GM12875 (cell line): ENCODE data around the gene SPACA7.

Experiments used
- H3K4me3 ChIP-seq: one replicate; pipeline ENCODE4 v1.5.1; 2011; ENCODE audit warnings: low read depth, low read length, control low read depth
- TF ChIP-seq, protein P1 (sequence below): IDR thresholded peaks from 2 replicates; pipeline ENCODE4 v1.5.1; 2011; ENCODE audit warnings: low read depth, mild to moderate bottlenecking, control low read depth, inconsistent platforms, low read length, moderate library complexity, borderline replicate concordance; ENCODE audit not compliant: insufficient read depth

The SPACA7 gene

DNA sequence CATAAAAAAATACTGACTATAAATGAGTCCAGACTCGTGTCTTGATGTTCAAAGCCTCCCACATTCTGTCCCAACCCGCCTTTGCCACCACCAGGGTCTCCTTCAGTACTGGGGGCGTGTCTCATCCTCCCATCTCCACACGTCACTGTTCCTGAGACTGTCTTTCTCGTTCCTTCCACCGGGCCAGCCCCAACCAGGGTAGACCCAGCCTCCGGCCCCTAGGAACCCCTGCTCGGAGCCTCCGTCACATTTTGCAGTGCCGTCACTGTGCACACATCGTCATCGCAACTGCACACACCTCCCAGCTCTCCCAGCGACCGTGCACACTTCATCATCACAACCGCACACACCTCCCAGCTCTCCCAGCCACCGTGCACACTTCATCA, 73.4 kb downstream of the SPACA7 start:
- TF ChIP-seq, protein P1, sequence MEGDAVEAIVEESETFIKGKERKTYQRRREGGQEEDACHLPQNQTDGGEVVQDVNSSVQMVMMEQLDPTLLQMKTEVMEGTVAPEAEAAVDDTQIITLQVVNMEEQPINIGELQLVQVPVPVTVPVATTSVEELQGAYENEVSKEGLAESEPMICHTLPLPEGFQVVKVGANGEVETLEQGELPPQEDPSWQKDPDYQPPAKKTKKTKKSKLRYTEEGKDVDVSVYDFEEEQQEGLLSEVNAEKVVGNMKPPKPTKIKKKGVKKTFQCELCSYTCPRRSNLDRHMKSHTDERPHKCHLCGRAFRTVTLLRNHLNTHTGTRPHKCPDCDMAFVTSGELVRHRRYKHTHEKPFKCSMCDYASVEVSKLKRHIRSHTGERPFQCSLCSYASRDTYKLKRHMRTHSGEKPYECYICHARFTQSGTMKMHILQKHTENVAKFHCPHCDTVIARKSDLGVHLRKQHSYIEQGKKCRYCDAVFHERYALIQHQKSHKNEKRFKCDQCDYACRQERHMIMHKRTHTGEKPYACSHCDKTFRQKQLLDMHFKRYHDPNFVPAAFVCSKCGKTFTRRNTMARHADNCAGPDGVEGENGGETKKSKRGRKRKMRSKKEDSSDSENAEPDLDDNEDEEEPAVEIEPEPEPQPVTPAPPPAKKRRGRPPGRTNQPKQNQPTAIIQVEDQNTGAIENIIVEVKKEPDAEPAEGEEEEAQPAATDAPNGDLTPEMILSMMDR, result no peak
- no peak overlapping the region for H3K4me3 ChIP-seq

DNA sequence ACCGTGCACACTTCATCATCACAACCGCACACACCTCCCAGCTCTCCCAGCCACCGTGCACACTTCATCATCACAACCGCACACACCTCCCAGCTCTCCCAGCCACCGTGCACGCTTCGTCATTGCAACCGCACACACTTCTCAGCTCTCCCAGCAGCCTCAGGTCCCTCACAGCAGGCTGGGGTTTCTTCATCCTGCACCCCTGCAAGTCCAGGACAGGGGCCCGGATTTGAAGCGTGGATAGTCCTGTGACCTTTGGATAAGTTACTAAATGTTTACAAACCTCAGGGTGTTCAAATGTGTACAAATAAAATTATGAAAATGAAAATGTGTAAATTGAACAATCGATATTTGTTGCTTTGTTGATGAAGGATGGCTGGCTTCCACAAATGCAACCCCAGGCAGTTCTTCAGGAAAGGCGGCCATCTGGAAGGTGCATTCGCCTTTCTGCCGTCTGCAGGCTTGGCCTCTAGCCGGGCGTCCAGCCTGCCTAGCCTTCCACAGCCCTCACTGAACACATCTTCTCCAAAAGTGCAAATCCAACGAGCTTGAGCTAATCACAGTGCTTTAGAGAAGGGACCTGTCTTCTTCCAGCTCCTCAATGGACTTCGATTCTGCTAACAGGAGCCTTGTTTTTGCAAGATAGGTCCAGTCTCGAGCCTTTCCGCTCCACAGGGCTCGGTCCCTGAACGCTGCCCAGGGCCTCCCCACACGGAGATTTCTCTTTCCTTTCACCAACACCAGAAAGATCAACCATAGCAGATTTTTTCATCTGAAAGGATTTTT, 74.2 kb downstream of the SPACA7 start:
- H3K4me3 ChIP-seq, result no peak overlapping the region
- TF ChIP-seq, protein P1, result no peak

DNA sequence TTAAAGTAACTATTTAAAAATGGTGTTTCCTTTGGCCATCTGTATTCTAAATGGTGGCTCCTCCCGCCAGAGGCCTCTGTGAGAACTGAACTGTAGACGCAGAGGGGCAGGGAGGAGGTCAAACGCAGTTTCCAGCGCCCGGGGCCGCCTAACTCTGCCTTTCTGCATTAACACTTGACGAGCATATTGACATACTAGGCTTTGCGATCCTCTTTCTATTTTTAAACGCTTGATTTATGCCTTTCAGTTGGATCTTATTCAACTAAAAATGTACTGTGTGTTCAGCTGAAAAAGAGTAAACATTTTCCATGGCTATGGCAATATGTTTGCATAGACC, 74.7 kb downstream of the SPACA7 start:
- TF ChIP-seq, protein P1, result no peak
- no peak overlapping the region for H3K4me3 ChIP-seq

DNA sequence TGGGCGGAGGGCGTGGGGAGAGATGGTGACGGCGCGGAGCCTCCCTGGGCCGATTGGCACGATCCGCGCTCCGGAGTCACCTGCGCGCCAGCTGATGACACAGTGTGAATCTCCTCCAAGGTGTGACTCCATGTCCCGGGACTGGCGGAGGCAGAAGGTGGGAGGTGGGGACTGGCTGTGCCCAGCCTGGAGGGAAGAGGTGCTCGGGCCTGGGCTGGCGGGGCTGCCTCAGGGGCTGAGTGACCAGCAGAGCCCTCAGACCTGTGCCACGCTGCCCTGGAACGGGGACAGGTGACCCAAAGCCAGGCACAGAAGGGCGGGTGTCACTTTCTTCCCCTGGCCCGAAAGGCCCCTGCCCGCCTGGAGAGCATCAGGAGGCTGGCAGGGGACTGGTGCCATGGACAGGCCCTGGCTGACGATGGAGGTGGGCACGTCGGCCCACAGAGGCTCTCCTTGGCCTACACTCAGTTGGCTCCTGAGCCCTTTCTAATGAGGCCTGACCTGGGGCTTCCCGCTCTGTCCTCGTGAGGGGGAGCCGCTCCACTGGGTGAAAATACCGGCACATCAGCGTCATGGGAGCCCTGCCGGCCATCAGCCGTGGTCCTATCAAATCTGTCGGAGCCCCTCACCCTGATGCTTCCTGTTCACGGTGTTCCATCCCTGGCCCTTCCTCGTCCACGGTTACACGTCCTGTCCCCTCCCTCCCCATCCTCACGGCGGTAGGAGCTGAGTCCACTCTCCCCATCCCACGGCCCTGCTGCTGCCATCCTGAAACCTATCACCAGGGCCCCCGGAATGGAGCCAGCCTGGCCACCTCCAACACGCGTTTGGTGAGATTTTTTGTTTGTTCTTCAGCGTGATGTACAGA, 75.6 kb downstream of the SPACA7 start:
- no peak overlapping the region for H3K4me3 ChIP-seq
- TF ChIP-seq, protein P1, result no peak

DNA sequence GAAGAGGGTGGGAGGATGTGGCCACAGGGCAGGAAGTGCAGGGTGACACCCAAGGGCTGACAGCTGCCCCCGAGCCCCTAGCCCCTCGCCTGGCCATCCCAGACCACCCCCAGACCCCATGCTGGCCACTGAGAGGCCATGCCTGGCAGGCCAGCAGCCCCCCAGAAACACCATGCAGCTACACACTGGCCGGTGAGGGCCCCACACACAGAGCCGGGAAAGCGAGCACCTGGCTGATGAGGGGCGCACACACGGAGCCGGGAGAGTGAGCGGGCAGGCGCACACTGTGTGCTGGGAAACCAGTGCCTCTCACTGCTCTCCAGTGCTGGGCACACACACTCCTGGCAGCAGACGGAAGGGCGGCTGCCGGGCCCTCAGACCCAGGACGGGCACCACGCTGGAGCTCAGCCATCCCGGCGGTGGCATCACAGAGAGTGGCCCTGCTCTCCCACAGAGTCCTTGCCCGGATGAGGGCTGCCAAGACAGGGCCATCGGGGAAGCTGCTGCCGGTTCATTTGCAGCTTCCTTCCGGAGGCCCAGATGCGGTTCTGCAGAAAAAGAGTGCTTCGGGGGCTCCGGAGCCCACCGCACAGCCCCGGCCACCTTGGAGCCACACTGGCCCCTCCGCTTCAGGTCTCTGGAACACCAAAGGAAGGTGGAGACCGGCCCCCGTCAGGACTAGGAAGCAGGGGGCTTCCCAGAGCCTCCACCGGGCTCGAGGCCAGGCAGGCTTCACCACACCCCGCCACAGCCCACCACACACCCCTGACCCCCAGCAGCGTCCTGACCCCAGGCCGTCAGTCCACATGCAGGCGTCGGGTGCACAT, 76.4 kb downstream of the SPACA7 start:
- H3K4me3 ChIP-seq, result no peak overlapping the region
- TF ChIP-seq, protein P1, result no peak

DNA sequence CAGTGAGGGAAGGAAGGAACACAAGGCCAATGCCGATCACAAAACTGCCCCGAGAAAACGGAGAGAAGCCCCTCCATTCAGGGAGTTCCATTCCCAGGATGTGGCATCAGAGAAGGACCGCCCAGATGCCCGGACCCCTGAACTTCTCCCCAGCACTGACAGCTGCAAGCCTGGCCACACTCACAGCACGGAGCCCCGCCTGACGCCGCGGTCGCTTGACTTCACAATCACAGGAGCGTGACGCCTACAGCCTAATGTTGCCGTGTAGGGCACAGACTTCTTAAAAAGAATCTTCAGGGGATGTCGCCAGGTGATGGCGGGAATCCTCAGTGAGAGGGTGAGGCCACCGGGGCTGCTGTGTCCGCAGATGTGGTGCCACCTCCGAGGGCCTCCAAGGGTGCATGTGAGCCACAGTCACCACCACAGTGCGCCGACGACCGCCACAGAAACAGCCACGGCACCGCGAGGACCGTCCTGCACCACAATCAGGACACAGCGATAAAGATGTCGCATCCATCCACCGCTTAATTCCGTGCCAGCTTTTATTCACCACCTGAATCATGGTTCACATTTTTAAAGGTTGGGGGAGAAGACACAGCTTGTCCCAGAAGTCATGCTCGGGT, 77.2 kb downstream of the SPACA7 start:
- H3K4me3 ChIP-seq, result no peak overlapping the region
- TF ChIP-seq, protein P1, result no peak
